ENCODE results near the gene TBCK. TPM values are rescaled to one million over a fixed set of nuclear protein-coding genes. Genes with fewer than 3 reads are reported as not detected.

Gene TBCK
- total RNA-seq, 4 donors from 2014 or later, result 37.4 to 97.1 (median 48.3) TPM

- Histone ChIP-seq H3K9me3 (no peaks in the 10 kb centered on the region), H3K27me3 (no peaks in the 10 kb centered on the region), H3K27ac (no peak overlapping the region), H3K36me3 (no peaks in the 10 kb centered on the region), H3K4me1 (no peaks in the 10 kb centered on the region), H3K4me3 (no peak overlapping the region)
- intact Hi-C loops (cut with DNase I; ENCODE audit: low total_unique reads), result no loop called here
- no peak for DNase-seq
- TF ChIP-seq POLR2A (IDR thresholded peaks at IDR 0.05) (no peak), CTCF (IDR thresholded peaks at IDR 0.05) (no peak)
These were observed 38.8 kb downstream of the TBCK start for GRCh38 chr4:106277140-106277675.

- Histone ChIP-seq H3K27me3 (no peaks in the 10 kb centered on the region), H3K9me3 (no peaks in the 10 kb centered on the region), H3K36me3 (no peaks in the 10 kb centered on the region), H3K27ac (no peak overlapping the region), H3K4me3 (no peak overlapping the region), H3K4me1 (peaks cover 0 to 3% of the 10 kb centered on the region in 2 donors)
- TF ChIP-seq CTCF (IDR thresholded peaks at IDR 0.05) (no peak), POLR2A (IDR thresholded peaks at IDR 0.05) (no peak)
- intact Hi-C loops (cut with DNase I; ENCODE audit: low total_unique reads), result no loop called here
- no peak for DNase-seq
These were observed 42.2 kb downstream of the TBCK start for GRCh38 chr4:106273831-106274230.

GRCh38 chr4:106270736-106271135, 45.3 kb downstream of the TBCK start:
- Histone ChIP-seq H3K27me3 (no peaks in the 10 kb centered on the region), H3K36me3 (no peaks in the 10 kb centered on the region), H3K9me3 (no peaks in the 10 kb centered on the region), H3K4me3 (no peak overlapping the region), H3K4me1 (peaks cover 0 to 4% of the 10 kb centered on the region in 2 donors), H3K27ac (no peak overlapping the region)
- TF ChIP-seq POLR2A (IDR thresholded peaks at IDR 0.05) (no peak), CTCF (IDR thresholded peaks at IDR 0.05) (no peak)
- DNase-seq, result no peak
- intact Hi-C loops (cut with DNase I; ENCODE audit: low total_unique reads), result no loop called here

GRCh38 chr4:106269711-106270110, 46.3 kb downstream of the TBCK start:
- Histone ChIP-seq H3K27me3 (no peaks in the 10 kb centered on the region), H3K9me3 (no peaks in the 10 kb centered on the region), H3K4me3 (no peak overlapping the region), H3K27ac (no peak overlapping the region), H3K36me3 (no peaks in the 10 kb centered on the region), H3K4me1 (peaks cover 0 to 4% of the 10 kb centered on the region in 2 donors)
- DNase-seq, result no peak
- TF ChIP-seq CTCF (IDR thresholded peaks at IDR 0.05), result no peak
- TF ChIP-seq POLR2A (IDR thresholded peaks at IDR 0.05), result no peak
- intact Hi-C loops (cut with DNase I; ENCODE audit: low total_unique reads), result no loop called here

- intact Hi-C loops (cut with DNase I; ENCODE audit: low total_unique reads), result no loop called here
These were observed 47.2 kb downstream of the TBCK start for GRCh38 chr4:106268786-106269185.

More at GRCh38 chr4:106268786-106269185, 47.2 kb downstream of the TBCK start:
- no peak for DNase-seq
- Histone ChIP-seq H3K36me3 (no peaks in the 10 kb centered on the region), H3K4me1 (peaks cover 0 to 4% of the 10 kb centered on the region in 2 donors), H3K4me3 (no peak overlapping the region), H3K27me3 (no peaks in the 10 kb centered on the region), H3K9me3 (no peaks in the 10 kb centered on the region), H3K27ac (no peak overlapping the region)
- TF ChIP-seq POLR2A (IDR thresholded peaks at IDR 0.05) (no peak), CTCF (IDR thresholded peaks at IDR 0.05) (no peak)

Measured in uterus (tissue), 4 donors.